H1 (cell line): ENCODE results near the gene MPRIP. TPM values are rescaled to one million over a fixed set of nuclear protein-coding genes. Genes with fewer than 3 reads are reported as not detected.
"Not testable (repeated sequence)": the region's sequence is repeated elsewhere in the genome, so short reads cannot be mapped to it uniquely, and the experiment has no call there.

ENCODE experiments used
- CTCF ChIA-PET: fragments of 300-600 bp; sonication (Branson Sonifier 250); formaldehyde crosslinking; loops from one replicate; lab custom pipeline; 2021; ENCODE audit not compliant: partially characterized antibody; lab: Charles Lee
- POLR2A ChIA-PET: fragments of 300-600 bp; sonication (Branson Sonifier 250); formaldehyde crosslinking; loops from one replicate; lab custom pipeline; 2021; ENCODE audit warnings: inconsistent platforms; ENCODE audit not compliant: partially characterized antibody; lab: Charles Lee
- DNase-seq, 2 experiments: peaks; one replicate each; pipeline versions ENCODE4 v3.0.0 to v3.0.0-alpha.2; 2010 to 2022; ENCODE audit warnings: low spot score in 2 of 2, low read depth in 1 of 2, mixed read lengths in 1 of 2
- FAIRE-seq: peaks from 2 replicates; lab custom pipeline; 2011; peaks lifted over from hg19 to GRCh38; lab: Jason Lieb, UNC
- H2AFZ ChIP-seq: 2 replicates; pipeline ENCODE4 v1.8.1; 2012; ENCODE audit warnings: low read length, inconsistent platforms
- H2AK5ac ChIP-seq: 2 replicates; pipeline ENCODE4 v1.6.1; 2013; ENCODE audit warnings: low read depth, low read length
- H2BK120ac ChIP-seq: replicated peaks from 2 replicates; pipeline ENCODE3; 2013; ENCODE audit warnings: low read depth, low read length, inconsistent platforms
- H2BK12ac ChIP-seq: 2 replicates; pipeline ENCODE4 v1.6.1; 2013; ENCODE audit warnings: low read depth, low read length
- H2BK15ac ChIP-seq: 2 replicates; pipeline ENCODE4 v1.6.1; 2013; ENCODE audit warnings: low read length
- H2BK20ac ChIP-seq: 2 replicates; pipeline ENCODE4 v1.6.1; 2013; ENCODE audit warnings: low read length
- H2BK5ac ChIP-seq: 2 replicates; pipeline ENCODE4 v1.6.1; 2013; ENCODE audit warnings: low read depth, low read length
- H3K14ac ChIP-seq: 2 replicates; pipeline ENCODE4 v1.6.1; 2013; ENCODE audit warnings: inconsistent platforms; ENCODE audit not compliant: insufficient read length
- H3K18ac ChIP-seq: 2 replicates; pipeline ENCODE4 v1.6.1; 2013; ENCODE audit warnings: low read length; ENCODE audit errors: extremely low read depth
- H3K23ac ChIP-seq: 2 replicates; pipeline ENCODE4 v1.6.1; 2013; ENCODE audit warnings: inconsistent platforms; ENCODE audit not compliant: insufficient read length
- H3K23me2 ChIP-seq: 2 replicates; pipeline ENCODE4 v1.6.1; 2013; ENCODE audit warnings: low read depth, low read length
- H3K27ac ChIP-seq: 2 replicates; pipeline ENCODE4 v1.6.1; 2011; ENCODE audit warnings: low read depth, low read length, inconsistent platforms
- H3K27me3 ChIP-seq, 4 experiments: replicated peaks in 1 of 4; 1 replicate in 1 of 4; 2 replicates in 3 of 4; pipeline versions ENCODE4 v1.6.1 to v1.8.1; 2011 to 2013; ENCODE audit warnings: low read length in 3 of 4, mild to moderate bottlenecking in 3 of 4, inconsistent platforms in 2 of 4, mixed read lengths in 2 of 4, moderate library complexity in 1 of 4; ENCODE audit not compliant: control insufficient read depth in 3 of 4, insufficient read depth in 3 of 4; ENCODE audit errors: extremely low read depth in 1 of 4
- H3K36me3 ChIP-seq, 4 experiments: 2 replicates each; pipeline versions ENCODE4 v1.6.1 to v1.8.1; 2011 to 2013; ENCODE audit warnings: mild to moderate bottlenecking in 4 of 4, low read length in 3 of 4, moderate library complexity in 2 of 4, control low read depth in 1 of 4, inconsistent platforms in 1 of 4; ENCODE audit not compliant: insufficient read depth in 4 of 4, control insufficient read depth in 2 of 4
- H3K4ac ChIP-seq: replicated peaks from 2 replicates; pipeline ENCODE3; 2013; ENCODE audit warnings: low read length, low read depth, mixed read lengths, inconsistent platforms; ENCODE audit not compliant: insufficient read length
- H3K4me1 ChIP-seq, 4 experiments: replicated peaks in 1 of 4; 1 replicate in 1 of 4; 2 replicates in 3 of 4; pipeline versions ENCODE4 v1.6.1 to v1.8.1; 2011 to 2013; ENCODE audit warnings: low read length in 3 of 4, inconsistent platforms in 2 of 4, mixed read lengths in 1 of 4; ENCODE audit not compliant: insufficient read depth in 4 of 4, control insufficient read depth in 3 of 4
- H3K4me2 ChIP-seq, 2 experiments: 2 replicates each; pipeline versions ENCODE4 v1.6.1 to v1.8.1; 2011 to 2013; ENCODE audit warnings: low read depth in 2 of 2, low read length in 2 of 2, control low read depth in 1 of 2, inconsistent platforms in 1 of 2, mild to moderate bottlenecking in 1 of 2; ENCODE audit not compliant: insufficient read depth in 1 of 2
- H3K4me3 ChIP-seq, 4 experiments: fragments of 200-600, 300-600 bp in 1 of 4; sonication (generic), shearing (Covaris generic), sonication (Bioruptor Twin) in 1 of 4; 2 replicates each; pipeline versions ENCODE4 v1.5.1 to v1.8.1; 2011 to 2016; ENCODE audit warnings: low read length in 4 of 4, low read depth in 3 of 4, control low read depth in 2 of 4, inconsistent platforms in 2 of 4, mild to moderate bottlenecking in 2 of 4, mixed read lengths in 1 of 4, moderate library complexity in 1 of 4; ENCODE audit not compliant: insufficient read depth in 2 of 4; ENCODE audit errors: extremely low read depth in 1 of 4
- H3K56ac ChIP-seq: replicated peaks from 2 replicates; pipeline ENCODE3; 2013; ENCODE audit warnings: low read depth, mild to moderate bottlenecking, mixed read lengths, low read length, inconsistent platforms; ENCODE audit not compliant: insufficient read length
- H3K79me1 ChIP-seq: 2 replicates; pipeline ENCODE4 v1.6.1; 2013; ENCODE audit warnings: low read depth, low read length, control low read depth
- H3K79me2 ChIP-seq, 2 experiments: 2 replicates each; pipeline versions ENCODE4 v1.6.1 to v1.8.1; 2012 to 2013; ENCODE audit warnings: low read length in 2 of 2, mild to moderate bottlenecking in 2 of 2, inconsistent platforms in 1 of 2; ENCODE audit not compliant: insufficient read depth in 2 of 2, control insufficient read depth in 1 of 2
- H3K9ac ChIP-seq, 4 experiments: replicated peaks in 1 of 4; 1 replicate in 1 of 4; 2 replicates in 3 of 4; pipeline versions ENCODE4 v1.6.1 to v1.8.1; 2011 to 2013; ENCODE audit warnings: low read depth in 3 of 4, low read length in 3 of 4, control low read depth in 2 of 4, mild to moderate bottlenecking in 2 of 4, moderate library complexity in 2 of 4, inconsistent platforms in 1 of 4; ENCODE audit errors: extremely low read depth in 1 of 4
- H3K9me3 ChIP-seq, 2 experiments: 2 replicates each; pipeline versions ENCODE4 v1.6.1 to v1.8.1; 2012 to 2013; ENCODE audit warnings: mild to moderate bottlenecking in 2 of 2, moderate library complexity in 2 of 2, control low read depth in 1 of 2, inconsistent platforms in 1 of 2, low read depth in 1 of 2, low read length in 1 of 2, mixed read lengths in 1 of 2; ENCODE audit not compliant: insufficient read depth in 2 of 2
- H4K20me1 ChIP-seq, 2 experiments: replicated peaks in 1 of 2; 2 replicates each; pipeline versions ENCODE3 to v1.8.1; 2011 to 2013; ENCODE audit warnings: inconsistent platforms in 2 of 2, low read length in 2 of 2, mild to moderate bottlenecking in 1 of 2; ENCODE audit not compliant: insufficient read depth in 2 of 2, control insufficient read depth in 1 of 2
- H4K5ac ChIP-seq: 2 replicates; pipeline ENCODE4 v1.6.1; 2013; ENCODE audit warnings: low read length, low read depth, mixed read lengths, inconsistent platforms; ENCODE audit not compliant: insufficient read length
- H4K8ac ChIP-seq: 2 replicates; pipeline ENCODE4 v1.8.0; 2013; ENCODE audit warnings: mild to moderate bottlenecking, moderate library complexity, low read length, inconsistent platforms; ENCODE audit not compliant: insufficient read depth; ENCODE audit errors: extremely low read depth
- H4K91ac ChIP-seq: replicated peaks from 2 replicates; pipeline ENCODE3; 2013; ENCODE audit warnings: low read length, mixed read lengths, inconsistent platforms; ENCODE audit not compliant: insufficient read length
- WGBS, 2 experiments: shearing (Covaris generic) in 1 of 2; methylation state at CpG; one replicate each; pipeline versions ENCODE4 v1.1.6 to v1.1.7; 2013 to 2015; ENCODE audit warnings: low lambda C conversion rate in 2 of 2, mixed read lengths in 2 of 2, inconsistent platforms in 1 of 2, low coverage in 1 of 2, missing lambda C conversion rate in 1 of 2; ENCODE audit not compliant: insufficient replicate concordance in 2 of 2, insufficient coverage in 1 of 2, insufficient read length in 1 of 2; ENCODE audit errors: extremely low coverage in 1 of 2, missing lambda C conversion rate in 1 of 2; 5-methylcytosine and 5-hydroxymethylcytosine counted together
- polyA plus RNA-seq, 7 experiments: library from polyadenylated mRNA; depleted of rRNA in 3 of 7; stranded (reverse) in 5 of 7; unstranded in 2 of 7; fragments of >200 nt in 5 of 7; fragments of 200-250 nt in 2 of 7; gene quantifications; 1 replicate in 5 of 7; 2 replicates in 1 of 7; 4 replicates in 1 of 7; pipeline versions ENCODE4 v1.2.1 to v1.2.3, GENCODE V29; 2011 to 2013; ENCODE audit warnings: missing spikeins in 2 of 7, mixed read lengths in 2 of 7
- total RNA-seq: library from RNA; stranded (reverse); fragmentation: NEBNext Ultra II Directional; extraction: Animal tissue kit (Norgen Biotek cat#: 25700); gene quantifications from 2 replicates; pipeline ENCODE4 v1.2.1, GENCODE V29; 2021

Gene MPRIP
- total and polyA plus RNA-seq, 2 of the 8 experiments (the other 6 are each of a cell fraction or from before 2014, with no cell fraction given), result 48.6 to 146 TPM

DNA sequence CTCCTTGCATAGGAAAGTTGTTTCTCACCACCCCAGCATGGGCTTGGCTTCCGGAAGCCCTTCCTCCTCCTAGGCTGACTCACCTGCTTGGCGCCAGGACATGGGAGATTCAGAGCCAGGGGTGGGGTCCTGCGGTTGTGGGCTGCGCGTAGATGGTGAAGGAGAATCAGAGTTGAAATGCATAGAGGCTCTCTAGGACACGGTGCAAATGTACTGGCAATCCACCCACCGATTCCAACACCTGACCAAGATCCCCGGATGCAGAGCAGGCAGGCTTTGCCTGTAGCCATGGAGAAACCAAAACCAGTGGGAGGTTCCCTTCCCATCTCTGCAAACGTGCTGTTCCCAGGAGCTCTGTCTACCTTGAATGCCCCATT is 27.5 kb upstream of the MPRIP start:
- H3K79me2 ChIP-seq, H3K4me2 ChIP-seq, H3K18ac ChIP-seq, H2BK20ac ChIP-seq, H2AFZ ChIP-seq, H3K27ac ChIP-seq, POLR2A ChIA-PET, H3K9me3 ChIP-seq, H4K20me1 ChIP-seq, H2BK15ac ChIP-seq, H3K4me1 ChIP-seq, H2BK12ac ChIP-seq, H3K9ac ChIP-seq, H2AK5ac ChIP-seq, H3K4ac ChIP-seq, H3K23ac ChIP-seq, H3K27me3 ChIP-seq, H4K5ac ChIP-seq, FAIRE-seq, H2BK5ac ChIP-seq, DNase-seq, H3K4me3 ChIP-seq, H3K14ac ChIP-seq, H3K56ac ChIP-seq, H4K8ac ChIP-seq, H3K23me2 ChIP-seq, H2BK120ac ChIP-seq, H3K36me3 ChIP-seq, H4K91ac ChIP-seq, H3K79me1 ChIP-seq: not testable (repeated sequence)
- CTCF ChIA-PET, result interaction anchor here (0.8 to 2.6 kb wide), 5 partner anchors 23 to 155 kb away, joined by 3 to 14 read pairs (median 3); no protein-coding TSS in a partner anchor
- 94% methylated on average over 8 of the region's 9 CpGs; no CpG with 5 or more reads in 1 of the 2 experiments for WGBS, 2 experiments
